Measurements from ENCODE around the gene BBS4. TPM values are rescaled to one million over a fixed set of nuclear protein-coding genes. Genes with fewer than 3 reads are reported as not detected.

The BBS4 gene
- total RNA-seq, 1 donor from 2014 or later: 17.1 TPM

DNA sequence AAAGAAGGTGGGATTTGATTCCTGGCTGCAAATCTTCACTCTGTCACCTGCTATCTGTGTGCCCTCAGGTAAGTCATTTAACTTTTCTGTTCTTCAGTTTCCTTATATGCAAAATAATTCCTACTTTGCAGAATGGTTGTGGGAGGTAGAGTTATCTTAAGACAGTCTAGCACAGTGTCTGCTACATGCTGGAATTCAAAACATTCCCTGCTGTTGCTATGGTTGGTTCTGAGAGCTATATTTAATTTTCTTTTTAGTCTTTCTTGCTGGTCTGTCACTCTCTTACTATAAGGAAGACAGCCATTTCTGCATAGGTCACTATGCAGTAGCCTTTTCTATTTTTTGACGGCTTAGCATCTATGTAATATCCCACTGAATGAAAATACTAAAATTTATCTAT, 101.5 kb downstream of the BBS4 start:
- no peak for DNase-seq (ENCODE audit: low spot score in 2 of 2)
- no peak for FAIRE-seq

Small RNA genes lying within 50 kb of the gene (small RNA-seq; reads per million reads assigned to genes)
- not detected for gene RN7SL853P

Other genes with a start within 250 kb of the BBS4 start
- 31.4 TPM for gene ARIH1, start 211.9 kb upstream of the BBS4 start, total RNA-seq
- not detected for gene GOLGA6B, start 31.5 kb upstream of the BBS4 start, total RNA-seq
- gene HIGD2B, start within 50 bp of the BBS4 start, total RNA-seq: under 0.01 TPM
- gene ADPGK, start 97.6 kb downstream of the BBS4 start, total RNA-seq: 35.5 TPM